ENCODE measurements around the gene ODF2.

GRCh38 chr9:128448746-128449145 is 7.1 kb upstream of the ODF2 start:
- TF ChIP-seq CTCF (IDR thresholded peaks at IDR 0.05) (no peak), POLR2A (IDR thresholded peaks at IDR 0.05) (no peak)
